NCI-H1092 (cell line): Measurements from ENCODE around the gene TCF20.

Experiments used
- DNase-seq: peaks from one replicate; lab custom pipeline; 2025; lab: John Stamatoyannopoulos, UW

The TCF20 gene

GRCh38 chr22:42300259-42301076, 30.0 kb upstream of the TCF20 start:
- DNase-seq, result no peak

DNA sequence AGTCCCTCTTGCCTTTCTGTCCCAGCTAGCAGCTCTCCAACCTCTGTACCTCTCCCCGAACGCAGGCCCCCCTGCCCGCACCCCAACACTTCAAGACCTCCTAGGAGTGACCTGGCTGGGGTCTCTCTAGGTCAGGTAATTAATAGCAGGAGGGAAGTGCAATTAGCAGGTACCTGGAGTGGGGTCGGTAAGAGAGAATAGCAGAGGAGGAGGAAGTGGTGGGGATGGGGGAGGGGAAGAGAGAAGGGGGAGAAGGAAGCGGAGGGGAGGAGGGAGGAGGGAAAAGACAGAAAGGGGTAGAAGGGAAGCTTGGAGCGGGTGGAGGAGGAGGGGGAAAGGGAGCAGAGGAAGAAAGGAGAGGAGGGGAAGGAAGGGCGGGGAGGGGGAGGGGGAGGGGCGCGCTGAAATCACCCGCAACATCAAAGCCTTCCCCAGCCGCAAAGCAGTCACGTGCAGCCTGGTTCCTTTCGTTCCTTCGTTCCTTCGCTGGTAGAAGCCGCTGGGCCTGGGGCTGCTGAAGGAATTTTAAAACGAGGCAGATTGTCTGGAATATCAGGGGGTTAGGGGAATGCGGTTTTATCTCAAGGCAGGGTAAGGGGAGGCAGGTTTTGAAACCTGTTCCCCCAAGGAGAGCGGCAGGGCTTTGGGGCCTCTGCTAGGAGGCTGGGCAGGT, 29.3 kb upstream of the TCF20 start:
- no peak for DNase-seq

GRCh38 chr22:42298746-42299145, 28.3 kb upstream of the TCF20 start:
- DNase-seq, result no peak

DNA sequence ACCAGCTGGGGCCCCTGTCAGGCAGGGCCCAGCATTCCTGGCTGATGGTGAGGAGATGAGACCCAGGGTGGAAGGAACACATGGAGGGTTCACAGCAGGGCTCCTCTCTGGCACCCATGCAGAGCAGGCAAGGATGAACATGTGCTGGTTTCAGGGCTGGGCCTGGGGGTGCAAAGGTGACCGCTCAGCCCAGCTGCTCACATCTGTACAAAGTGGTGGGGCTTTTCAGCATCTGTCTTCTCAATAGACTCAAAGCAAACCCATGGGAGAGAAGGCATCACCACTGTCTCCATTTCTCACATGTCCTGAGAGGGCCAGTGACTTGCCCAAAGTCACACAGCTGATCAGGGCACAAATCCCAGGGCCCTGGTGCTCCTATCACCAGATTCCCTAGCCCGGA, 27.3 kb upstream of the TCF20 start:
- DNase-seq, result no peak

DNA sequence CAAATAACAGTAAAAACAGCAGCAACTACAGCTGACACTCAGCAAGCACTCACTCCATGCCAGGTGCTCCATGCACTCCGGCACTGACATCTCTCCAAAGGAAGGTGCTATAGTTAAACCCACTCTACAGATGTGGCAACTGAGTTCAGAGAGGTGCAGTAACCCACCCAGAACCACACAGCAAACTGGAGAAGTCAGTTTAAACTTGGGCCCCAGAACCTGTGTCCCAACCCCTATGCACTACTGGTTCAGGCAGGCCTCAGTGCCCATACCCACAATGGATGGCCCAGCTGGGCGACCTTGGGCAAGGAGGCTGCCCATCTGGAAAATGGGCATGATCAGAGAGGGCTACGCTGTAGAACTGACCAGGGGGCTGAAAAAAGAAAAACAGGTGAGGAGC, 26.4 kb upstream of the TCF20 start:
- DNase-seq, result no peak

DNA sequence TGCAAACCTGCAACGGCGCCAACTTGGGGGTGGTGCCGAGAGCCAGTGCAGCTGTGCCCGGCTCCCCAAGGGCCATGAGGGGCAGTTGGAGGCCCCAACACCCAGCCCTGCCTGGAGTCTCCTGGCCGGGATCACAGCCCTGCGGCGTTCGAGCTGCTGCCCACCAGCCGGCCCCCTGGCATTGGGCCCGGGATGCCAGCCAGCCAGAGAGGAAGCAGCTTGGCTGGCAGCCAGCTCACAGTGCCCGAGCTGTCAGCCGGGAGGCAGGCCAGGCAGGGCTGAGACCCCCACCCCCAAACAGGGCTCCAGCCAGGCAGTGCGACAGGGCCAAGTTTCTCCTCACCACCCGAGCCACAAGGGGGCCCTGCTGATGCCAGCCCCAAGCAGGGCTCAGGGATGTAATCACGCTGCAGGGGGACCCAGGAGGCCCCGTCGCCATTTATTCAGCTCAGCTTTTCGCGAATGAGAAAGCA, 26.0 kb upstream of the TCF20 start:
- peak; percentile 95 for DNase-seq

DNA sequence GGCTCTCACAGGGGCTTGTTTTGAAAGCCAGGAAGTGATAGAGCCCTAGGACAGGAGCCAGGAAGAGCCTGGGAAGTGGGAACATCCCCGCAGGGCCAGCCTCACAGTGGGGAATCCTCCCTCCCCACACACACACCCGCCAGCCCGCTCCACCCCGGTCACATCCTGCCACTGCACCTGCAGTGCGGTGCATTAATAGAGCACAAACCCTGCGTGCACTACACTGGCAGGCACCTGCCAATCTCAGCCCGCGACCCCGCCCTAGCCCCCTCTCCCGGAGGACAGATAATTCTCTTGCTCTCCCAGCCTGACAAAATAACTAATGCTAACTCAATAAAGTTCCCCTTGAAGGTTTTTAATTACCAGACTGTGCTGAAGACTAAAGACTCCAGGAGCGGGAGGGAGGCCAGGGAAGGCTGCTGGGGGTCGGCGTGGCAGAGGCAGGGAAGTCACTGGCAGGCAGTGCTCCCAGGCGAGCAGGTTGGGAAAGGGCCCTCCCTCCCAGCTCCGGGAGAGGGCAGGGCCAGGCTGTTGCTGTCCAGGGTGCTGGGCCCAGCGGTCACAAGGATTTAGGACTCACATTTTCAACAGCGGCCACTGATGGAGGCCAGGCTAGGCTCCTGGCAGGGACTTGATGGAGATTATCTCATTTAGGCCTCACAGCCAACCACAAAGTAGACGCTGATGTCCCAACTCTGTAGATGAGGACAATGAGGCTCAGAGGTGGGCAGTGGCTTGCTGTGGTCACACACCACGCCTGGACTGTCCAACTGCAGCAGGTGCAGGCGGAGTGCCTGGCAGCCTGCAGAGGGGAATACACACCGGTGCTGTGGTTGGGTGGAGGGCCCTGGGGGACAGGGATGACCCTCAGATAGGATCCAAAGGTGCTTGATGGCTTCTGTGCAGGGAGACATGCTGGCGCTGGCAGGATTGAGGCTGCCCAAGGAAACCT, 23.9 kb upstream of the TCF20 start:
- no peak for DNase-seq

DNA sequence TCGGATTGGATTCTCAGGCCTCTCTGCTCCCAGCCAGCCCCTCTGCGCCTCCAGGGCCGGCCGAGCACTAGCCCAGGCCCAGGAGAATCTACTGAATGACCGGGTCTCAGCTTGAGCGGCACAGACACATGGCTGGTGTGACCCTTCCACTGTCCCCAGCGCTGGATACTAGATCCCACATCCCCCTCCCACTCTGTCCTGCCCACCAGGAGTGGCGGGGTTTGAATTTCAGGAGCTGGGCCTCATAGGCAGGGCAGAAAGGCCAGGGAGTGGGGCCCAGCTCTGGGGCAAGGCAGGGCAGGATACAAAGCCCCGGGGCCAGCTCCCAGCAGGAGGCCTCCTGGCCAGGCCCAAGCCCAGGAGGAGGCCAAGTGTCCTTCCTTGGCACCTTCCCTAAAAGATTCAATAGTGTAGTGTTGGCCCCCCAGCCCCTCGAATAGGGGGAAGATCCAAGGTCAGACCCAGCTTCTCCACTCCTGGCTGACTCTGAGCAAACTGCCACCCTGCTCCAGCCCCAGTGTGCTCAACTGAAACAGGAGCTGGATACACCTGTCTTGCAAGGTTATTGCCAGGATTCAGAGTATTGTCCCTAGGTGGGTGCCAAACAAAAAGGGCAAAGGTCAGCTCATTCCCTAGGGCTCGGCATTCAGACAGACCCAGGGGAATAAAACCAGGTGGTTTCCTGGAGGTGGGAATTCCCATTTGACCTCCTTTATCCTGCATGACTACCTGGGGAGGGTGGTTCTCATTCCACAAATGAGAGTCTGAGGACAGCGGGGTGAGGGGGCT, 22.5 kb upstream of the TCF20 start:
- DNase-seq, result no peak

DNA sequence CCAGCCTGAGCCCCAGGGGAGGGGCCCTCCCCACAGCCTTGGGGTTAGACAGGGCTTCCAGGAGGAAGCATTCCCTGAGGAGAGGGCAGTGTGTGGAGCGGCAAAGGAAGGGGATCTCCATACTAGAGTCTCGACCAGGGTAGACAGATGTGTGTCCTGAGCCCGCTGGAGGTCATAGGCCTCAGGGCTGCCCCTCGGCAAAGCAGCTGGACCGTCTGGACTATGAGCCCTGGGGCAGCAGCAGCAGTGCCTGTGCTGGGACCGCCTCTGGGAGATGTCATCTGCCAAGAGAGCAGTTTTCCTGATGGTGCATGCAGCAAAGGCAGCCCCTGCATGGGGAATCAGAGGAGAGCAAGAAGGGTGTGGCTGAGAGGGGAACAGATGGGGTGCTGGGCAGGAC, 20.8 kb upstream of the TCF20 start:
- no peak for DNase-seq

DNA sequence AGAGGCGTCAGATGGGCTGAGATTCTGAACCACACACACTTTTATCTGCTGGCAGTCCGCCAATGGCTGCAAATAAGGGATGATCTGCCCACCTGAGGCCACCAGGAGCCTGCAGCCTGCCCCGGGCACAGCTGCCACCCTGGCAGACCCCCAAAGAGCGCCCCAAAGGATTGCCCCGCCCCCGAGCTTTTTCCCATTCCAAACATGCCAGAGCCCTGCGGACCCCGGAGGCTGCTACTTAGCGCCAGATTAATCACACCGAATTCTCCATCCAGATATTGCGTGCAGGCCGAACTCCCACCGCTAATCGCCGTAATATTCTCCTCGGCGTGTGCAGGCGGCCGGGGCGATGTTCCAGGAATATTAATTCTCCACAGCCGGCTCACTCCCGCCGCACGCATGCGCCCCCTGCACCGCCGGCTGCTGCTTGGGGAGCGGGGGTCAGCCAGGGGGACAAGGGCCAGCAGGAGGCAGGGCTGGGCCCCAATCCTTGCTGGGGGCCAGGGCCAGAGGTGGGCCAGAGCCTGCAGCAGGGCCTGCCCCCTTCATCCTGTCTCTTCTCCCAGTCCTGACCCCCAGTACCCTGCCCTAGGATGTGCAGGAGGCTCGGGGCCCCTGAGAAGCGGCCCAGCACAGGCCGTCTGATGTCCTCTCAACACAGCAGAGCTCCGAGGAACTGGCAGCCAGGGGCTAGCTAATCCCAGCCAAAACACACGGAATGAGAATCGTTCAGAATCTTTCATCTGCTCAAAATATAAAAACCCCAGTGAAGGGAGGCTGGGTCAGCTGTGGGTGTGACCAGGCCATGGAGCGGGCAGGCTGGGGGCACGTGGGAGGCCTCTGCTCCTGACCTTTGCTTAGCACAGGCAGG, 19.5 kb upstream of the TCF20 start:
- DNase-seq, result no peak

DNA sequence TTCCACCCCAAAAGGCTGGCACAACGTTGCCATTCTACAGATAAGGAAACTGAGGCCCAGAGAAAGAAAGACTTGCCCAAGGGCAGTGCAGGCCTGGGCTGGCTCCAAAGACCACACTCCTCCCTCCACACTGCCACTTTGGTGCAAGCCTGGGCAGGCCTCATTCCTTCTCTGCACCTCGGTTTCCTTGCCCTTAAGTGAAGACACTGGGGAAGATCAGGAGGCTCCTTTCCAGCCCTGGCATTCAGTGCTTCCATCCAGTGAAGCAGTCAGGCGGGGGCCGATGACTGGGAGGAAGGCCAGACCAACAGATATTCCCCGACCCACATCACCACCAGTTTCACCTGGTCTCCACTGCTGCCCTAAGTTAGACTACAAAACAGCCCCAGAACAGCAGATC, 18.3 kb upstream of the TCF20 start:
- DNase-seq, result no peak

DNA sequence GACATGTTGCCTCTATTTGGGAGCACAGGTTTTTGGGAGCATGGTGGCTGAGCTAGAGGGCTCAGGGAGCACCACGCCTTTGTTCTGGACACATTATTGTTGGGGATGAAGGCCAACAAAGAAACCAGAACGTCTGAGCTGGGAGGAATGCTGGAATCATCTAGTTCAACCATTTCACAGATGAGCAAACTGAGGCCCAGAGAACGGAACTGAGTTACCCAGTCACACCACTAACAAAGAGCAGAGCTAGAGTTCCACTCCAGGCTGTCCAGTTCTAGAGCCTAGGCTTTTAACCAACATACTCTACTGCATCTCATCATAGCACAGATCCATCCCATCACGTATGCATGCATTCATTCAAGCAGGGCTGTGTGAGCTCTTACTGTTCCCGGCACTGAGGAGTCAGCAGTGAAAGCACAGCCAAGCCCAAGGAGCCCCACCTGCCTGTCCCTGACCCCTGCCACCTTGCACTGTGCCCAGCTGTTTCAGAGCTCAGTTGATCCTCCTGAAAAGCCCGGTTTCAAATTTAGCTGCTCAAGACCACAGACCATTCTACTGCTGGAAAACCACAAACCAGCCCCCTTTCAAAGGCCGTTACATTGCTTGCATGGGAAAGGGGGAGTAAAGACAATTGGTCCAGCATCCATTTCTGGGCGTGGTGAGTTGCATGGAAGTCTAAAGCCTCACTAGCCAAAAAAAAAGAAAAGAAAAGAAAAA, 16.9 kb upstream of the TCF20 start:
- DNase-seq, result no peak

- no peak for DNase-seq
Observed at GRCh38 chr22:42286205-42286604, 15.8 kb upstream of the TCF20 start.

DNA sequence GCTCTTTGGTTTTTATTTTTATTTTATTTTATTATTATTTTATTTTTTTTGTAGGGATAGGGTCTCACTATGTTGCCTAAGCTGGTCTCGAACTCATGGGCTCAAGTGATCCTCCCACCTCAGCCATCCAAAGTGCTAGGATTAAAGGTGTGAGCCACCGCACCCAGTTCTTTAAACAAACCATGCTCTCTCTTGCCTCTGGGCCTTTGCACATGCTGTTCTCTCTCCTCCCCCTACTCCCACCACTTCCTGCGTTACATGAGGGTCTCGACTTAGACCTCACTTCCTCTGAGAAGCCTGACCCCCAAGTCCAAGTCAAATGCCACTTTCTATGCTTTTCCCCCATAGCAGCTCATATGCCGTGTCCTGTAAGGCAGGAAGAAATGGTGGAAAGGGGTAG, 15.2 kb upstream of the TCF20 start:
- no peak for DNase-seq

DNA sequence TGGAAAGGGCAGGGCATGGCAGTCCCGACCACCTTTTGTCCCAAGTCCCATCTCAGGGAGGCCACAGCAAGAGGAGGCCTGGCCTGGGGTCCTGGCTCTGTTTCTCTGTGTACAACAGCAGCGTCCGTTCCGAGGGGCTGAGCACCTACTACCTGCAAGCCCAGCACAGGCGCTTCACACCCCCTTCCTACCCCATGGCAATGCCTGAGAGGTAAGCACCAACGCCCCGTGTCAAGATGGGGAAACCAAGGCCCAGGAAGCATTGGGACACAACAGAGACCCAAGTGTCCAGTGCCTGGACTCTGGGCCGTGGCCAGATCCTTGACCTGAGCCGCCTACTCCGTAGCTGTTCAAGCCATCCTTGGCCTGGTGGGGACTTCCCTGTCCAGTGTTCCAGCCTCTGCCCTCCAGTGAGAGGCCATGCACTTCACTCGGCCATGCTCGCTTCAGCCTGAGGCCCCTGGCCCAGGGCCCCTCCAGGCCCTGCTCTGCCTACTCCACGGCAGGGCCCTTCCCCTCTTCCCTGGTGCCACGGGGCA, 14.3 kb upstream of the TCF20 start:
- DNase-seq, result no peak

GRCh38 chr22:42284202-42284591, 13.7 kb upstream of the TCF20 start:
- no peak for DNase-seq

DNA sequence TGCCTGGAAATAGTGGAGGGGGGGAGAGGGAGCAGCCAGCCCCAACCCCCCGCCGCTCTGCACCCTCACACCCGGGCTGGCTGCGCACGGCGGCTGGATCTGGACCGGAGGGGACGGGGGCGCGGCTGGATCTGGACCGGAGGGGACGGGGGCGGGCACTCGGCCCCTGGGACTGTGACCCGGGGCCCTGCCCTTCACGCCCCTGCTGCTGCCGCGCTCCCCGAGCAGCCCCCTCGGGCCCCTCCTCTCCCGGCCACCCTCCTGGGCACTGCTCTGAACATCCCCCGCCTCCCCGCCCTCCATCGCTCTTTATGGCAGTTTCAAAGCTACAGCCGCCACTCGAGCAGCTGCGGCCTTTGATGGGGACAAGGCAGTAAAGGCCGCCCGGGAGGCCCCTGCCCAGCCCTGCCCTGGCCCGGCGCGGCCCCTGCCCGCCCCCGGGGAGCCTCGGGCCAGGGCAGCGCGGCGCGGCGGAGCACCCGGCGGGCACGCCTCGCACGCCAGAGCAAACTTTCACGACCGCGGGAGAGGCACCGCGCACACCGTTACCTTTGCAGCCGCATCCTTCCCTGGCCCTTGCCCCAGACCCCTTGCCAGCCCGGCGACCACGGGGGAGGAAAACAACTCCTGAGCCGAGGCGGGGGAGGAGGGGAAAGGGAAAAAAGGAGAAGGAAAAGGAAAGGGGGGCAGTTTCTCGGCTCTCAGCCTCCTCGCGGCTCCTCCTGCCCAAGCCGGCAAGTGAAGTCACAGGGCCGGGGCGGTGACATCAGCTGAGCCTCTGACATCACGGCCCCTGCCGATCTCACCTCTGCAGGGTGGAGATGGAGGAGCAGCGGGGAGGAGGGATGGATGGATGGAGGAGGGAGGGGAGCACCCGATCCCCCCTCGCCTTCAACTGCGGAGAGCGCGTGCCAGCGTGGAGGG, 13.1 kb upstream of the TCF20 start:
- DNase-seq, result peak; percentile 20

- DNase-seq, result no peak
Observed at GRCh38 chr22:42282943-42283277, 12.5 kb upstream of the TCF20 start.
